Measurements from ENCODE around the gene ZDHHC19.
"Not testable (repeated sequence)": the region's sequence is repeated elsewhere in the genome, so short reads cannot be mapped to it uniquely, and the experiment has no call there.

DNA sequence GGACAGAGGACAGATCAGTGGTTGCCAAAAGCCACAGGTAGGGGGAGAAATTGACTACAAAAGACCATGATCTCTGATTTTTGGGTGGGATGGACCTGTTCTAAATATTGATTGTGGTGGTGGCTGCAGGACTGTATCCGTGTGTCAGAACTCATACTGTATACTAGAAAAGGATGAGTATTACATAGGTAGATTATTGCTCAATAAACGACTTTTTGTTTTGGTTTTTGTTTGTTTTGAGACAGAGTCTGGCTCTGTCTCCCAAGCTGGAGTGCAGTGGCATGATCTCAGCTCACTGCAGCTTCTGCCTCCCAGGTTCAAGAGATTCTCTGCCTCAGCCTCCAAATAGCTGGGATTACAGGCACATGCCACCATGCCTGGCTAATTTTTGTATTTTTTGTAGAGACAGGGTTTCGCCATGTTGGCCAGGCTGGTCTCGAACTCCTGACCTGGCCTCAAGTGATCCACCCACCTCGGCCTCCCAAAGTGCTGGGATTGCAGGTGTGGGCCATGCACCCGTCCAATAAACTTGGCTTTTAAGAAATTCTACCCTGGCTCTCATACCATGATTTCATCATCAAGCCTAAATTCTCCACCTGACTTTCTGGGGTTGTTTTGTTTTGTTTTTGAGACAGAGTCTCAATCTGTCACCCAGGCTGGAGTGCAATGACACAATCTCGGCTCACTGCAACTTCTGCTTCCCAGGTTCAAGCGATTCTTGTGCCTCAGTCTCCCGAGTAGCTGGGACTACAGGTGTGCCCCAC is 5.6 kb downstream of the ZDHHC19 start:
- TF ChIP-seq, protein P1, sequence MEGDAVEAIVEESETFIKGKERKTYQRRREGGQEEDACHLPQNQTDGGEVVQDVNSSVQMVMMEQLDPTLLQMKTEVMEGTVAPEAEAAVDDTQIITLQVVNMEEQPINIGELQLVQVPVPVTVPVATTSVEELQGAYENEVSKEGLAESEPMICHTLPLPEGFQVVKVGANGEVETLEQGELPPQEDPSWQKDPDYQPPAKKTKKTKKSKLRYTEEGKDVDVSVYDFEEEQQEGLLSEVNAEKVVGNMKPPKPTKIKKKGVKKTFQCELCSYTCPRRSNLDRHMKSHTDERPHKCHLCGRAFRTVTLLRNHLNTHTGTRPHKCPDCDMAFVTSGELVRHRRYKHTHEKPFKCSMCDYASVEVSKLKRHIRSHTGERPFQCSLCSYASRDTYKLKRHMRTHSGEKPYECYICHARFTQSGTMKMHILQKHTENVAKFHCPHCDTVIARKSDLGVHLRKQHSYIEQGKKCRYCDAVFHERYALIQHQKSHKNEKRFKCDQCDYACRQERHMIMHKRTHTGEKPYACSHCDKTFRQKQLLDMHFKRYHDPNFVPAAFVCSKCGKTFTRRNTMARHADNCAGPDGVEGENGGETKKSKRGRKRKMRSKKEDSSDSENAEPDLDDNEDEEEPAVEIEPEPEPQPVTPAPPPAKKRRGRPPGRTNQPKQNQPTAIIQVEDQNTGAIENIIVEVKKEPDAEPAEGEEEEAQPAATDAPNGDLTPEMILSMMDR (IDR thresholded peaks at IDR 0.05; ENCODE audit: poor library complexity, severe bottlenecking), result not testable (repeated sequence)
- not testable (repeated sequence) for TF ChIP-seq EP300 (conservative IDR thresholded peaks at IDR 0.05; ENCODE audit: poor library complexity, severe bottlenecking); REST (IDR thresholded peaks at IDR 0.05; ENCODE audit: borderline replicate concordance); RAD21 (conservative IDR thresholded peaks at IDR 0.05); POLR2AphosphoS5 (IDR thresholded peaks at IDR 0.05); EZH2 (IDR thresholded peaks at IDR 0.05; ENCODE audit: borderline replicate concordance, insufficient read depth, low read length, poor library complexity, severe bottlenecking); TAF1 (IDR thresholded peaks at IDR 0.05; ENCODE audit: low read depth); SMC3 (conservative IDR thresholded peaks at IDR 0.05; ENCODE audit: poor library complexity)
